Measurements from ENCODE around the gene CLEC2A.

Gene CLEC2A

GRCh38 chr12:9920451-9920850, 11.7 kb downstream of the CLEC2A start:
- Histone ChIP-seq H3K27ac (ENCODE audit: low read depth, low read length) (no peak overlapping the region), H3K79me1 (ENCODE audit: low read length) (no peaks in the 10 kb centered on the region), H3K27me3 (ENCODE audit: insufficient read depth, low read length, poor library complexity) (no peaks in the 10 kb centered on the region), H3K23ac (ENCODE audit: low read length) (no peak overlapping the region), H2BK120ac (ENCODE audit: low read depth, low read length) (no peak overlapping the region), H3K18ac (ENCODE audit: low read length) (no peak overlapping the region), H4K8ac (ENCODE audit: low read depth, low read length) (no peak overlapping the region), H3K4me1 (ENCODE audit: control insufficient read depth, low read depth, low read length) (no peaks in the 10 kb centered on the region), H3K56ac (ENCODE audit: low read length) (no peak overlapping the region), H2BK5ac (ENCODE audit: low read length) (no peak overlapping the region), H3K9ac (ENCODE audit: low read length) (no peak overlapping the region), H3K79me2 (ENCODE audit: control insufficient read depth, insufficient read depth, low read length) (no peaks in the 10 kb centered on the region), H3K36me3 (ENCODE audit: control insufficient read depth, insufficient read depth, low read length) (no peaks in the 10 kb centered on the region), H3K4me3 (ENCODE audit: low read length) (no peak overlapping the region), H3K4ac (ENCODE audit: low read depth, low read length) (no peak overlapping the region), H2BK15ac (replicated peaks; ENCODE audit: low read depth) (no peak overlapping the region), H3K4me2 (ENCODE audit: low read length) (no peak overlapping the region), H4K5ac (ENCODE audit: low read length) (no peak overlapping the region), H2AK5ac (ENCODE audit: low read length) (no peak overlapping the region)
- 100% methylated on average over 3 of the region's 10 CpGs for WGBS (ENCODE audit: extremely low coverage, insufficient coverage, low lambda C conversion rate)
- no peak for DNase-seq

- Histone ChIP-seq H3K4me2 (ENCODE audit: low read length) (no peak overlapping the region), H3K4me3 (ENCODE audit: low read length) (no peak overlapping the region), H3K4ac (ENCODE audit: low read depth, low read length) (no peak overlapping the region), H2BK120ac (ENCODE audit: low read depth, low read length) (no peak overlapping the region), H2BK5ac (ENCODE audit: low read length) (no peak overlapping the region), H3K9ac (ENCODE audit: low read length) (no peak overlapping the region), H3K23ac (ENCODE audit: low read length) (no peak overlapping the region), H3K79me2 (ENCODE audit: control insufficient read depth, insufficient read depth, low read length) (no peaks in the 10 kb centered on the region), H2BK15ac (replicated peaks; ENCODE audit: low read depth) (no peak overlapping the region), H3K4me1 (ENCODE audit: control insufficient read depth, low read depth, low read length) (no peaks in the 10 kb centered on the region), H3K27ac (ENCODE audit: low read depth, low read length) (no peak overlapping the region), H4K5ac (ENCODE audit: low read length) (no peak overlapping the region), H3K79me1 (ENCODE audit: low read length) (no peaks in the 10 kb centered on the region), H3K36me3 (ENCODE audit: control insufficient read depth, insufficient read depth, low read length) (no peaks in the 10 kb centered on the region), H3K56ac (ENCODE audit: low read length) (no peak overlapping the region), H4K8ac (ENCODE audit: low read depth, low read length) (no peak overlapping the region), H3K27me3 (ENCODE audit: insufficient read depth, low read length, poor library complexity) (no peaks in the 10 kb centered on the region), H2AK5ac (ENCODE audit: low read length) (no peak overlapping the region), H3K18ac (ENCODE audit: low read length) (no peak overlapping the region)
- WGBS (ENCODE audit: extremely low coverage, insufficient coverage, low lambda C conversion rate) = no CpG with 5 or more reads among the region's 3 CpGs
- no peak for DNase-seq
Measured at GRCh38 chr12:9919443-9919842, 12.7 kb downstream of the CLEC2A start.

- H3K4me2 ChIP-seq (ENCODE audit: low read length) = no peak overlapping the region
- no peak overlapping the region for H2BK5ac ChIP-seq (ENCODE audit: low read length)
- no peak overlapping the region for H3K56ac ChIP-seq (ENCODE audit: low read length)
- no peak overlapping the region for H4K8ac ChIP-seq (ENCODE audit: low read depth, low read length)
- H2BK15ac ChIP-seq (replicated peaks; ENCODE audit: low read depth) = no peak overlapping the region
- no peak overlapping the region for H3K9ac ChIP-seq (ENCODE audit: low read length)
- H3K4ac ChIP-seq (ENCODE audit: low read depth, low read length) = no peak overlapping the region
- no peak overlapping the region for H2AK5ac ChIP-seq (ENCODE audit: low read length)
- H3K79me1 ChIP-seq (ENCODE audit: low read length) = no peaks in the 10 kb centered on the region
- H3K18ac ChIP-seq (ENCODE audit: low read length) = no peak overlapping the region
- no peak overlapping the region for H3K4me3 ChIP-seq (ENCODE audit: low read length)
- H3K4me1 ChIP-seq (ENCODE audit: control insufficient read depth, low read depth, low read length) = no peaks in the 10 kb centered on the region
- H3K79me2 ChIP-seq (ENCODE audit: control insufficient read depth, insufficient read depth, low read length) = no peaks in the 10 kb centered on the region
- no peak overlapping the region for H3K23ac ChIP-seq (ENCODE audit: low read length)
- H3K27me3 ChIP-seq (ENCODE audit: insufficient read depth, low read length, poor library complexity) = no peaks in the 10 kb centered on the region
- no peak overlapping the region for H3K27ac ChIP-seq (ENCODE audit: low read depth, low read length)
- H3K36me3 ChIP-seq (ENCODE audit: control insufficient read depth, insufficient read depth, low read length) = no peaks in the 10 kb centered on the region
- H4K5ac ChIP-seq (ENCODE audit: low read length) = no peak overlapping the region
- no peak overlapping the region for H2BK120ac ChIP-seq (ENCODE audit: low read depth, low read length)
- no peak for DNase-seq
Measured at GRCh38 chr12:9911708-9912107, 20.5 kb downstream of the CLEC2A start.

- Histone ChIP-seq H3K79me1 (ENCODE audit: low read length) (no peaks in the 10 kb centered on the region), H4K5ac (ENCODE audit: low read length) (no peak overlapping the region), H3K36me3 (ENCODE audit: control insufficient read depth, insufficient read depth, low read length) (no peaks in the 10 kb centered on the region), H3K79me2 (ENCODE audit: control insufficient read depth, insufficient read depth, low read length) (no peaks in the 10 kb centered on the region), H2BK15ac (replicated peaks; ENCODE audit: low read depth) (no peak overlapping the region), H3K27ac (ENCODE audit: low read depth, low read length) (no peak overlapping the region), H2BK5ac (ENCODE audit: low read length) (no peak overlapping the region), H3K18ac (ENCODE audit: low read length) (no peak overlapping the region), H3K9ac (ENCODE audit: low read length) (no peak overlapping the region), H3K23ac (ENCODE audit: low read length) (no peak overlapping the region), H3K4me2 (ENCODE audit: low read length) (no peak overlapping the region), H3K4ac (ENCODE audit: low read depth, low read length) (no peak overlapping the region), H2AK5ac (ENCODE audit: low read length) (no peak overlapping the region), H3K4me1 (ENCODE audit: control insufficient read depth, low read depth, low read length) (no peaks in the 10 kb centered on the region), H2BK120ac (ENCODE audit: low read depth, low read length) (no peak overlapping the region), H3K4me3 (ENCODE audit: low read length) (no peak overlapping the region), H3K27me3 (ENCODE audit: insufficient read depth, low read length, poor library complexity) (no peaks in the 10 kb centered on the region), H4K8ac (ENCODE audit: low read depth, low read length) (no peak overlapping the region), H3K56ac (ENCODE audit: low read length) (no peak overlapping the region)
- WGBS (ENCODE audit: extremely low coverage, insufficient coverage, low lambda C conversion rate) = no CpG with 5 or more reads among the region's 7 CpGs
- DNase-seq = peak; percentile 32
Measured at GRCh38 chr12:9910716-9911421, 21.3 kb downstream of the CLEC2A start.

GRCh38 chr12:9909724-9910123, 22.4 kb downstream of the CLEC2A start:
- H3K27me3 ChIP-seq (ENCODE audit: insufficient read depth, low read length, poor library complexity) = no peaks in the 10 kb centered on the region
- no peaks in the 10 kb centered on the region for H3K79me1 ChIP-seq (ENCODE audit: low read length)
- DNase-seq = no peak
- no peak overlapping the region for H2AK5ac ChIP-seq (ENCODE audit: low read length)
- no peak overlapping the region for H4K8ac ChIP-seq (ENCODE audit: low read depth, low read length)
- no peak overlapping the region for H3K4me3 ChIP-seq (ENCODE audit: low read length)
- no peak overlapping the region for H3K4ac ChIP-seq (ENCODE audit: low read depth, low read length)
- no peaks in the 10 kb centered on the region for H3K36me3 ChIP-seq (ENCODE audit: control insufficient read depth, insufficient read depth, low read length)
- H3K56ac ChIP-seq (ENCODE audit: low read length) = no peak overlapping the region
- no peak overlapping the region for H4K5ac ChIP-seq (ENCODE audit: low read length)
- no peak overlapping the region for H3K23ac ChIP-seq (ENCODE audit: low read length)
- H3K4me2 ChIP-seq (ENCODE audit: low read length) = no peak overlapping the region
- no peak overlapping the region for H2BK15ac ChIP-seq (replicated peaks; ENCODE audit: low read depth)
- no peak overlapping the region for H3K9ac ChIP-seq (ENCODE audit: low read length)
- no peak overlapping the region for H2BK5ac ChIP-seq (ENCODE audit: low read length)
- no peak overlapping the region for H2BK120ac ChIP-seq (ENCODE audit: low read depth, low read length)
- H3K79me2 ChIP-seq (ENCODE audit: control insufficient read depth, insufficient read depth, low read length) = no peaks in the 10 kb centered on the region
- H3K18ac ChIP-seq (ENCODE audit: low read length) = no peak overlapping the region
- no peak overlapping the region for H3K27ac ChIP-seq (ENCODE audit: low read depth, low read length)
- H3K4me1 ChIP-seq (ENCODE audit: control insufficient read depth, low read depth, low read length) = no peaks in the 10 kb centered on the region

GRCh38 chr12:9908350-9908749, 23.8 kb downstream of the CLEC2A start:
- H3K4me1 ChIP-seq (ENCODE audit: control insufficient read depth, low read depth, low read length) = no peaks in the 10 kb centered on the region
- WGBS (ENCODE audit: extremely low coverage, insufficient coverage, low lambda C conversion rate) = no CpG with 5 or more reads among the region's 4 CpGs
- no peak overlapping the region for H3K18ac ChIP-seq (ENCODE audit: low read length)

More at GRCh38 chr12:9908350-9908749, 23.8 kb downstream of the CLEC2A start:
- no peak overlapping the region for H4K8ac ChIP-seq (ENCODE audit: low read depth, low read length)
- H3K79me1 ChIP-seq (ENCODE audit: low read length) = no peaks in the 10 kb centered on the region
- H4K5ac ChIP-seq (ENCODE audit: low read length) = no peak overlapping the region
- H3K9ac ChIP-seq (ENCODE audit: low read length) = no peak overlapping the region
- H3K4me3 ChIP-seq (ENCODE audit: low read length) = no peak overlapping the region
- H2BK120ac ChIP-seq (ENCODE audit: low read depth, low read length) = no peak overlapping the region
- H2AK5ac ChIP-seq (ENCODE audit: low read length) = no peak overlapping the region
- no peak overlapping the region for H2BK5ac ChIP-seq (ENCODE audit: low read length)
- H2BK15ac ChIP-seq (replicated peaks; ENCODE audit: low read depth) = no peak overlapping the region
- H3K27me3 ChIP-seq (ENCODE audit: insufficient read depth, low read length, poor library complexity) = no peaks in the 10 kb centered on the region
- no peaks in the 10 kb centered on the region for H3K36me3 ChIP-seq (ENCODE audit: control insufficient read depth, insufficient read depth, low read length)
- H3K56ac ChIP-seq (ENCODE audit: low read length) = no peak overlapping the region
- no peak overlapping the region for H3K23ac ChIP-seq (ENCODE audit: low read length)
- no peaks in the 10 kb centered on the region for H3K79me2 ChIP-seq (ENCODE audit: control insufficient read depth, insufficient read depth, low read length)
- H3K4me2 ChIP-seq (ENCODE audit: low read length) = no peak overlapping the region
- DNase-seq = no peak
- H3K27ac ChIP-seq (ENCODE audit: low read depth, low read length) = no peak overlapping the region
- no peak overlapping the region for H3K4ac ChIP-seq (ENCODE audit: low read depth, low read length)
